ENCODE results near the gene CLCN5. TPM values are rescaled to one million over a fixed set of nuclear protein-coding genes. Genes with fewer than 3 reads are reported as not detected.

The CLCN5 gene
- total RNA-seq, 3 donors from 2014 or later: 5.0 to 7.5 (median 6.6) TPM

- H3K9me3 ChIP-seq: peaks cover 0 to 4% of the 10 kb centered on the region in 2 donors
Measured at GRCh38 chrX:50072110-50072509, 149.7 kb downstream of the CLCN5 start.

GRCh38 chrX:50073601-50074000, 151.2 kb downstream of the CLCN5 start:
- H3K27me3 ChIP-seq: peaks cover 0 to 39% of the 10 kb centered on the region in 2 donors
- H3K4me1 ChIP-seq: no peaks in the 10 kb centered on the region
- no peak overlapping the region for H3K27ac ChIP-seq
- intact Hi-C loops (cut with DNase I; ENCODE audit: low total_unique reads): no loop called here
- no peak overlapping the region for H3K4me3 ChIP-seq
- TF ChIP-seq CTCF (IDR thresholded peaks at IDR 0.05) (no peak), POLR2A (IDR thresholded peaks at IDR 0.05) (no peak), POLR2AphosphoS5 (IDR thresholded peaks at IDR 0.05) (no peak)
- peaks cover 0 to 4% of the 10 kb centered on the region in 2 donors for H3K9me3 ChIP-seq
- H3K36me3 ChIP-seq: no peaks in the 10 kb centered on the region
- DNase-seq (ENCODE audit: low spot score in 2 of 2): no peak

More at GRCh38 chrX:50072110-50072509, 149.7 kb downstream of the CLCN5 start:
- H3K27me3 ChIP-seq: peaks cover 0 to 40% of the 10 kb centered on the region in 2 donors
- no peak overlapping the region for H3K27ac ChIP-seq
- intact Hi-C loops (cut with DNase I; ENCODE audit: low total_unique reads): no loop called here
- no peaks in the 10 kb centered on the region for H3K36me3 ChIP-seq
- no peak overlapping the region for H3K4me3 ChIP-seq
- no peaks in the 10 kb centered on the region for H3K4me1 ChIP-seq
- no peak for DNase-seq (ENCODE audit: low spot score in 2 of 2)
- TF ChIP-seq CTCF (IDR thresholded peaks at IDR 0.05) (no peak), POLR2A (IDR thresholded peaks at IDR 0.05) (no peak), POLR2AphosphoS5 (IDR thresholded peaks at IDR 0.05) (no peak)

- intact Hi-C loops (cut with DNase I; ENCODE audit: low total_unique reads): no loop called here
- no peaks in the 10 kb centered on the region for H3K9me3 ChIP-seq
- no peak overlapping the region for H3K4me3 ChIP-seq
- H3K27ac ChIP-seq: no peak overlapping the region
- TF ChIP-seq POLR2A (IDR thresholded peaks at IDR 0.05) (no peak), CTCF (IDR thresholded peaks at IDR 0.05) (no peak), POLR2AphosphoS5 (IDR thresholded peaks at IDR 0.05) (no peak)
- no peak for DNase-seq (ENCODE audit: low spot score in 2 of 2)
- H3K4me1 ChIP-seq: no peaks in the 10 kb centered on the region
- H3K27me3 ChIP-seq: peaks cover 0 to 41% of the 10 kb centered on the region in 2 donors
- H3K36me3 ChIP-seq: no peaks in the 10 kb centered on the region
Measured at GRCh38 chrX:50075630-50076339, 153.4 kb downstream of the CLCN5 start.

- Histone ChIP-seq H3K36me3 (no peaks in the 10 kb centered on the region), H3K4me3 (no peak overlapping the region), H3K27me3 (peaks cover 0 to 30% of the 10 kb centered on the region in 2 donors), H3K9me3 (no peaks in the 10 kb centered on the region), H3K27ac (no peak overlapping the region), H3K4me1 (no peaks in the 10 kb centered on the region)
- no peak for DNase-seq (ENCODE audit: low spot score in 2 of 2)
- intact Hi-C loops (cut with DNase I; ENCODE audit: low total_unique reads): no loop called here
- TF ChIP-seq CTCF (IDR thresholded peaks at IDR 0.05): no peak
- no peak for TF ChIP-seq POLR2AphosphoS5 (IDR thresholded peaks at IDR 0.05)
- TF ChIP-seq POLR2A (IDR thresholded peaks at IDR 0.05): no peak
Measured at GRCh38 chrX:50081282-50081889, 159.0 kb downstream of the CLCN5 start.

- Histone ChIP-seq H3K36me3 (no peaks in the 10 kb centered on the region), H3K4me1 (no peaks in the 10 kb centered on the region), H3K27ac (no peak overlapping the region), H3K27me3 (peaks cover 0 to 42% of the 10 kb centered on the region in 2 donors), H3K4me3 (no peak overlapping the region), H3K9me3 (no peaks in the 10 kb centered on the region)
- intact Hi-C loops (cut with DNase I; ENCODE audit: low total_unique reads): no loop called here
- no peak for DNase-seq (ENCODE audit: low spot score in 2 of 2)
- TF ChIP-seq POLR2A (IDR thresholded peaks at IDR 0.05) (no peak), POLR2AphosphoS5 (IDR thresholded peaks at IDR 0.05) (no peak), CTCF (IDR thresholded peaks at IDR 0.05) (no peak)
Measured at GRCh38 chrX:50082741-50083140, 160.3 kb downstream of the CLCN5 start.

Data from breast epithelium (tissue), 4 donors.